Mononuclear cell (primary cell): ENCODE results near the gene BAG1. TPM values are rescaled to one million over a fixed set of nuclear protein-coding genes. Genes with fewer than 3 reads are reported as not detected.

ENCODE experiments used
- H3K27me3 ChIP-seq: 2 replicates; pipeline ENCODE4 v1.6.0; 2011; ENCODE audit warnings: low read length, control low read depth; ENCODE audit not compliant: insufficient read depth
- H3K4me1 ChIP-seq: 2 replicates; pipeline ENCODE4 v1.5.1; 2011; ENCODE audit warnings: mild to moderate bottlenecking, low read length, control low read depth; ENCODE audit not compliant: insufficient read depth
- H3K4me3 ChIP-seq: 2 replicates; pipeline ENCODE4 v1.5.1; 2011; ENCODE audit warnings: mild to moderate bottlenecking, low read length, moderate library complexity
- H3K9me3 ChIP-seq: 2 replicates; pipeline ENCODE4 v1.5.1; 2011; ENCODE audit warnings: low read depth, mild to moderate bottlenecking, control low read depth, low read length
- total RNA-seq: library from RNA; depleted of rRNA; stranded (reverse); fragments of >200 nt; gene quantifications from one replicate; pipeline ENCODE4 v1.2.3, GENCODE V29; 2012

Gene BAG1
- total RNA-seq, 1 donor: 54.4 TPM

- Histone ChIP-seq H3K4me3 (no peak overlapping the region), H3K27me3 (no peaks in the 10 kb centered on the region), H3K9me3 (no peaks in the 10 kb centered on the region), H3K4me1 (peaks cover 31% of the 10 kb centered on the region)
Observed at GRCh38 chr9:33222031-33222430, 42.5 kb downstream of the BAG1 start.

- Histone ChIP-seq H3K27me3 (no peaks in the 10 kb centered on the region), H3K4me3 (no peak overlapping the region), H3K9me3 (no peaks in the 10 kb centered on the region), H3K4me1 (peaks cover 26% of the 10 kb centered on the region)
Observed at GRCh38 chr9:33221568-33221884, 43.0 kb downstream of the BAG1 start.

GRCh38 chr9:33220681-33221567 is 43.6 kb downstream of the BAG1 start:
- H3K27me3 ChIP-seq: no peaks in the 10 kb centered on the region
- no peaks in the 10 kb centered on the region for H3K9me3 ChIP-seq
- H3K4me1 ChIP-seq: peaks cover 21% of the 10 kb centered on the region
- H3K4me3 ChIP-seq: no peak overlapping the region

GRCh38 chr9:33211695-33212393 is 52.7 kb downstream of the BAG1 start:
- no peak overlapping the region for H3K4me3 ChIP-seq
- H3K9me3 ChIP-seq: no peaks in the 10 kb centered on the region
- no peaks in the 10 kb centered on the region for H3K27me3 ChIP-seq
- H3K4me1 ChIP-seq: no peaks in the 10 kb centered on the region

GRCh38 chr9:33210006-33210715 is 54.3 kb downstream of the BAG1 start:
- Histone ChIP-seq H3K27me3 (no peaks in the 10 kb centered on the region), H3K9me3 (no peaks in the 10 kb centered on the region), H3K4me3 (no peak overlapping the region), H3K4me1 (no peaks in the 10 kb centered on the region)

GRCh38 chr9:33209394-33209793 is 55.1 kb downstream of the BAG1 start:
- no peaks in the 10 kb centered on the region for H3K27me3 ChIP-seq
- H3K9me3 ChIP-seq: no peaks in the 10 kb centered on the region
- no peak overlapping the region for H3K4me3 ChIP-seq
- no peaks in the 10 kb centered on the region for H3K4me1 ChIP-seq

- peaks cover 15% of the 10 kb centered on the region for H3K4me1 ChIP-seq
- H3K27me3 ChIP-seq: no peaks in the 10 kb centered on the region
- no peaks in the 10 kb centered on the region for H3K9me3 ChIP-seq
- H3K4me3 ChIP-seq: no peak overlapping the region
Observed at GRCh38 chr9:33202552-33203201, 61.8 kb downstream of the BAG1 start.

Other genes with a start within 250 kb of the BAG1 start
- gene DNAJA1, start 239.4 kb downstream of the BAG1 start, total RNA-seq: 77.5 TPM
- gene SMU1, start 188.0 kb downstream of the BAG1 start, total RNA-seq: 25.5 TPM
- 62.5 TPM for gene B4GALT1, start 97.4 kb downstream of the BAG1 start, total RNA-seq
- not detected for gene SPINK4, start 24.5 kb downstream of the BAG1 start, total RNA-seq
- gene CHMP5, start 341 bp upstream of the BAG1 start, total RNA-seq: 21.6 TPM
- gene NFX1, start 25.8 kb upstream of the BAG1 start, total RNA-seq: 32.0 TPM
- 0.21 TPM for gene AQP7, start 137.9 kb upstream of the BAG1 start, total RNA-seq
- 22.1 TPM for gene AQP3, start 182.9 kb upstream of the BAG1 start, total RNA-seq
- 15.6 TPM for gene NOL6, start 209.2 kb upstream of the BAG1 start, total RNA-seq